SK-N-DZ (cell line): ENCODE results near the gene NRROS. TPM values are rescaled to one million over a fixed set of nuclear protein-coding genes. Genes with fewer than 3 reads are reported as not detected.
"Not testable (repeated sequence)": the region's sequence is repeated elsewhere in the genome, so short reads cannot be mapped to it uniquely, and the experiment has no call there.

Experiments used
- DNase-seq: peaks from one replicate; pipeline ENCODE4 v3.0.0-alpha.2; 2015; ENCODE audit warnings: low spot score
- polyA plus RNA-seq, 2 experiments: library from polyadenylated mRNA; depleted of rRNA; stranded (reverse); fragments of >200 nt; gene quantifications; 2 replicates each; pipeline ENCODE4 v1.2.3, GENCODE V29; 2014

The NRROS gene
- polyA plus RNA-seq (2014; cell fraction: cytosol; rRNA removed), result 0.59 and 1.5 TPM in 2 replicates
- polyA plus RNA-seq (2014; cell fraction: nucleus; rRNA removed), result 0.28 and 1.2 TPM in 2 replicates

DNA sequence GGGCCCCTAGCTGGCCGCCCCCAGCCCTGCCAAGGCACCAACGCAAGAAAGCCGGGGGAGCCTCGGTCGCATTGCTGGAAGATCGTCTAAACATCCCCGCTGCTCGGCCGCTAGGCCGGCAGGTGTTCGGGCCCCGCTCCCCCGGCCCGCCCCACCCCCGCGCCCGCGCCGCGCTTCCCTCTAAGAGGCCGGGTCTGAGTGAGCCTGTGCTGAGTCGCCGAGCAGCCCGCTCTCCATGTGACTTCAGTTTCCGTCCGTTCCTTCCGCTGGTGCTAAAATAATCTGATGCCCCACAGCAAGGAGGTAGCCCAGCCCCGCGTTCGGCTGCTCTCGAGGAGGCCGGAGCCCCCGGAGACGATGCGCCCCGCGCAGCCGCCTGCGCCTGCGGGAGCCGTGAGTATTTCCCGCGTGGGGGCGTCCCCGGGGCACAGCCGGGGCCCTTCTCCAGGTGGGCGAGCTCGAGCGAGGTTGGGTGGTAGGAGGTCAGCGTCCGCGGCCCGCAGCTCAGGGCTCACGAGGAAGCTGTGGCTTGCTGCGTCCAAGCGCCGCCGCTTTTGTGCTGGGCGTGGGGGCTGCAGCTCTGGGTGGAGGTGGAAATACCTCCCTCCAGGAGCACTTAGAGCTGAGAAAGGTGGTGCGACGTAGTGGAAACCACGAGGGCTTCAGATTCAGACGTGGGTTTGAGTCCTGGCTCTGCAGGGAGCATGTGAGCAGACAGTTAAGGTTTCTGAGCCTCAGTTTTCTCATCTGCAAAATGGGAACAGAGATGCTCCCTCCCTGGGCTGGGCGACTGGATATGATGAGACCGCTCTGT lies at the start of gene NRROS:
TSS of gene NRROS (plus strand) at position 212 of the 814 bp plus-strand sequence. CDS start 14,846 bp downstream, outside the sequence.
- peak; percentile 63 for DNase-seq

DNA sequence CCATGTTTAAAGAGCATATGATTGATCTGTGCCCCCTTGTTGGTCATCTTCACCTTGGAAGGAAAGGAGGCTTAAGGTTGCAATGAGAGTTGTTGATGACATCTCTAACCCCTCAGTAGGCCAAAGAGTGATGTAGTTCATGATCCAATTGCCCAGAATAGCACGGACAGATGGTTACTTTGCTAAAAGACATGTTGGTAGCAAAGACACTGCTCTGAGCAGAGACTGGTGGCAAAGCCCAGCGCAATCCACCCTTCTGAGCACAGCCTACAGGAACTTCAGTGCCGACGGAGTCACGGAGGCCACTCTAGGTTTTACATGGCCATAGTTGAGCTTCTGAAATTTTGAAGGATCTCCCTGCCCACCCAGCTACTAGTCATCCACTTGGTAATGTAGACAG lies 49.2 kb upstream of the NRROS start:
- DNase-seq, result no peak

DNA sequence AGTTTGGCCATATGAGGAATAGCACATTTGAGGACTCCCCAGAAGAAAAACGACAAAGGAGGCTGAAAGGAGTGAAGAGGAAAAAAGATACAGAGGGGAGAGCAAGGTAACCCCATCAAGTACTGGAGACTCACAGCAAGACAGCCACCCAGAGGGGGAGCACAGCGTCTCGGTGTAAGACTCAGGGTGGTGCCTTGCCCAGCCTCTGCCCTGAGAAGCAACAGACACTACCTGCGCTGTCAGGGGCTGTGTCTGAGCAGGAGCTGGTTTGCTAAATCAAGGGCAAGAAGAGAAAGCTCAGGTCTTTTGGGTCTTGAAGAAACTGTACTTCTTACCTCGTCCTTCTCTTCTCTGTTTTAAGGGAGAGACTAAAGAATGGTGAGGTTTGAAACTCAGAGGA lies 43.1 kb upstream of the NRROS start:
- no peak for DNase-seq

DNA sequence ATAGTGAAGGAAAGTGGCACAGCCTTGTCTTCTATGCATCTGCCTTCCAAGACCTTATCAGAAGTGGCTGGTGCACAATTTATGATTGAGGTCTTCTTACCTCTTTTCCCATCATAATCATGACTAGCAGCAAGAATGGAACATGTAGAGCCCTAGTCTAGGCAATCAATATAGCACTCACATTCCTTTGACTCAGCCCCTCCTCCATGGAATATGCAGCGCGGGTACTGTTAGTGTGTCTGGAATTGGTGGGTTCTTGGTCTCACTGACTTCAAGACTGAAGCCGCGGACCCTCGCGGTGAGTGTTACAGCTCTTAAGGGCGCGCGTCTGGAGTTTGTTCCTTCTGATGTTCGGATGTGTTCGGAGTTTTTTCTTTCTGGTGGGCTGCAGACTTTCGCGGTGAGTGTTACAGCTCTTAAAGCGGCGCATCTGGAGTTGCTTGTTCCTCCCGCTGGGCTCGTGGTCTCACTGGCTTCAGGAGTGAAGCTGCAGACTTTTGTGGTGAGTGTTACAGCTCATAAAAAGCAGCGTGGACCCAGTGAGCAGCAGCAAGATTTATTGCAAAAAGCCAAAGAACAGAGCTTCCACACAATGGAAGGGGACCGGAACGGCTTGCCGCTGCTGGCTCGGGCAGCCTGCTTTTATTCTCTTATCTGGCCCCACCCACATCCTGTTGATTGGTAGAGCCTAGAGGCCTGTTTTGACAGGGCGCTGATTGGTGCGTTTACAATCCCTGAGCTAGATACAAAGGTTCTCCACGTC lies 41.3 kb upstream of the NRROS start:
- peak; percentile 38 for DNase-seq

DNA sequence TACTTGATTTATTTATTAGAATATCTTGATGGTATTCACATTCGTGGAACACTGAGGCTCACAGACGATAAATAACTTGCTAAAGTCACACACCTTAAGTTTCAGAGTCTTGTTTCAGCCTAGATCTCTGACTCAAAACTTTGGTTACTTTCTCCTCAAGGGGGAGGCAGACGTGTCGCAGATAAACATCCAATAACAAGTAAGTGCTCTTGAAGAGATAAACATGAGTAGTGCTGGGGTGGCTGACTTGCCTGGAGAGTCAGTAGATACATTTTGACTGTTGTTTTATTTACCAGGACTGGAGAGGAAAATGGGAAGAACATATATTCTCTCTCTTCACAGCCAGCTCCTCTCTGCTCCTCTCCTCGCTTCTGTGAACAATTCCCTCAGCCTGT lies 39.8 kb upstream of the NRROS start:
- no peak for DNase-seq

DNA sequence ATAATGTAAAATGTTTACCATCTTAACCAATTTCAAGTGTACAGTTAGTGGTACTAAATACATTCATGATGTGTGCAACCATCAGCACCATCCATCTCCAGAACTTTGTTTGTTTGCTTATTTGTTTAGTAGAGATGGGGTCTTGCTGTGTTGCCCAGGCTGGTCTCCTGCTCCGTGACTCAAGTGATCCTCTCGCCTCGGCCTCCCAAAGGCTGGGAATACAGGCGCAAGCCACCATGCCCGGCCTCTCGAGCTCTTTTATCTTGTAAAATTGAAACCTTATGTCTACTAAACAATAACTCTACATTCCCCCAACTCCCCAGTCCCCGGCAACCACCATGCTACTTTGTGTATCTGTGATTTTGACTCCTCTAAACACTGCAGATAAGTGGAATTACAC lies 39.1 kb upstream of the NRROS start:
- no peak for DNase-seq

DNA sequence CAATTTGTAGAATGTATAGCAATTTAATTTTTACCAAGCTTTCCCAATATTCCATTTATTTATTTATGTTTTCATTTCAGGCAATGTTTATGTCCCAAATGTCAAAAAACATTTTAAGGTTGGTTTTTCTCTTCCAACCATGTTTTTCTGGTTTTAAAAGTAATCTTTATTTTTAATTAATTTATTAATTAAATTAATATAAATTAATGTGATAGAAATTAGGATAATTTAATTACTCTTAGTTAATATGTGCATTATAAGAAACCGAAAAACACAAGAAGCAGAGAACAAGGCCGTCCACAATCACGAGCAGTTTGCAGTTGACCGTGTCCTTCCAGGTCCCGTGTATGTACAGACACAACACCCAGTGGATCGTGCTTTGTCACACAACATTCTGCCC lies 36.8 kb upstream of the NRROS start:
- no peak for DNase-seq

DNA sequence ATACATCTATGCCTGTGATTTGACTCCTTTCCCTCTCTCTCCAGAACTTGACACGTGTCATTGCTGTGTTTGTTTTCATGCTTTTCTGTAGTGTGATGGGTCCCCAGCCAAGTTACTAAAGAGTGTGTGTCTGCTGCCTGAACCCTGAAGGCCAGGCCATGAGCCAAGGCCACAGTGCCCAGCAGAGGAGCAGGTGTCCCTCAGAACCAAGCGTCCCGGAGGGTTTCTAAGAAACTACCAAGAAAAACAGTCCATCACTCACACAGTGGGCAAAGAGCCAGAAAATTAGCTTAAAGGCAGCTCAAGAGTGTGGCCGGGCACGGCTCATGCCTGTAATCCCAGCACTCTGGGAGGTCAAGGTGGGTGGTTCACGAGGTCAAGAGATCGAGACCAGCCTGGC lies 35.8 kb upstream of the NRROS start:
- no peak for DNase-seq

DNA sequence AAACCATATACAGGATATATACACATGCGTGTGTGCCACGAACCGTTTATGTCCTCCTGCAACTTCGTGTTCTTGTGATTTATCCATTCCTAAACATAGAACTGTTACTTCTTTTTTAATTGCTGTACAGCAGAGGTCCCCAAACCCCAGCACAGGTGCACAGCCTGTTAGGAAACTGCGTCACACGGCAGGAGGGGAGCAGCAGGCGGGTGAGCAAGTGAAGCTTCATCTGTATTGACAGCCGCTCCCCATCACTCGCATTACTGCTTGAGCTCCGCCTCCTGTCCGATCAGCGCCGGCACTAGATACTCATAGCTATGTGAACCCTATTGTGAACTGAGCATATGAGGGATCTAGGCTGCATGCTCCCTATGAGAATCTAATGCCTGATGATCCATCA lies 34.9 kb upstream of the NRROS start:
- DNase-seq, result no peak

DNA sequence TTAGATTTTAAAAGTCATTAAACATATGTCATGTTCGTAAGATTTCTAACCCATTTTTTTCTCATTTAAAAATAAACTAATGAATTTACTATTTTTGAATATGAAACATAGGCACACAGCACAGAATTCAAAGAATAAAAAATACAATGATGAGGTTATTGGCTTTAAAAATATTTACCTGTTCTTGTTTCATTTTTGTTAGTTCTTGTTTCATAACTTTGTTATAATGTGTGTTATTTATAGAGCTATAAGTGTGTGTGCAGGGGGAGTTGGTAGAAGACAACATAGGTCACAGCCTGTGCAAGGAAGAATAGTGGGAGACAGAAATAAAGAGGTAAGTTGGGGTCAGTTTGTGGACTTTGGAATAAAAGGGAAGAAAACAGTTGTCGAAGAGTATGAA lies 30.8 kb upstream of the NRROS start:
- no peak for DNase-seq

DNA sequence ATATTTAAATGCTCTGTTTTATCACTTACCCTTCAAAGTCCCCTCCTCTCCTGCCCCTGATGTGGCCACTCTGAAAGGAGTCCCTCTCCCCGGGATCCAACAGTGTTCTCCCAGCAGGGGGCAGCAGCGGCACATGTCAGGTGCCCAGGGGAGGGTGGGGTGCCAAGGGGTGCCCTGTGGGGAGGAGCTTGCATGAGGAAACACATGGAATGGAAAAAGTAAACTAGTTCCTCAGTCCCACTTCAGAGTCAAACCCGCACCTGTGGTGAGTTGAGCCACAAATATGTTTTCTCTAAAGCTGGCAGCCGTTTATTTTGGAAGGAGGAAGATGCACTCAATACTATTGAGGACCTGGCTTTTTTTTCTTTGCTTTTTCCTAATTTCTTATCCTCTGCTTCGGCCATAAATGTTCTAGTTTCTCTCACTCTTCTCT lies 30.1 kb upstream of the NRROS start:
- DNase-seq, result peak; percentile 73

DNA sequence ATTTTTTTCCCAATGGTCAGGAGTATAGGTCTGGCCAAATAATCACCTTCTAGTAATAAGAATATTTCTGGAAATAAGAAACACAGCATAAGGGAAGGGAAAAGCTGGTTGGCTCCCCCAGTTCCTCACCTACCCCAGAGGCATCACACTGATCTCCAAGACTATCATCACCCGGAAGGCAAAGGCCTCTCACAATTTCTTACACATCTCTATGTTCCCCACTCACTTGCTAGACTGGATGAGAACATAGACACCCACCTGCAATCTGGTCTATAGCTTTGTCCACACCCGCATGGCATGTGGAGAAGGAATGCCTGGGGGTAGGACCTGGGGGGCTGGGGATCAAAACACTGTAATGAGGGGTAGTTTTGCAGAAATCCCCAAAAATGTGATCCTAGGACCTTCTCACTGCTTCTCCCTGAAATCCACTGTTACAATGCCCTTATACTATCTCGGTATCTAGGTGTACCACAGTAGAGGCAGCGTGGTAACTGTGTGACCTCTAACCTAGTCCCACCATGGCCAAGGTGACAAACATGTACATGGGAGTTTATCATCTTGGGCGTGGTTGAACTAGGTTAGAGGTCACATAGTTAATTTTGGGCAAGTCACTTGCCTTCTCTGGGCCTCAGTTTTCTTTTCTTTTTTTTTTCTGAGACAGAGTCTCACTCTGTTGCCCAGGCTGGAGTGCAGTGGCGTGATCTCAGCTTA lies 29.5 kb upstream of the NRROS start:
- DNase-seq, result no peak

DNA sequence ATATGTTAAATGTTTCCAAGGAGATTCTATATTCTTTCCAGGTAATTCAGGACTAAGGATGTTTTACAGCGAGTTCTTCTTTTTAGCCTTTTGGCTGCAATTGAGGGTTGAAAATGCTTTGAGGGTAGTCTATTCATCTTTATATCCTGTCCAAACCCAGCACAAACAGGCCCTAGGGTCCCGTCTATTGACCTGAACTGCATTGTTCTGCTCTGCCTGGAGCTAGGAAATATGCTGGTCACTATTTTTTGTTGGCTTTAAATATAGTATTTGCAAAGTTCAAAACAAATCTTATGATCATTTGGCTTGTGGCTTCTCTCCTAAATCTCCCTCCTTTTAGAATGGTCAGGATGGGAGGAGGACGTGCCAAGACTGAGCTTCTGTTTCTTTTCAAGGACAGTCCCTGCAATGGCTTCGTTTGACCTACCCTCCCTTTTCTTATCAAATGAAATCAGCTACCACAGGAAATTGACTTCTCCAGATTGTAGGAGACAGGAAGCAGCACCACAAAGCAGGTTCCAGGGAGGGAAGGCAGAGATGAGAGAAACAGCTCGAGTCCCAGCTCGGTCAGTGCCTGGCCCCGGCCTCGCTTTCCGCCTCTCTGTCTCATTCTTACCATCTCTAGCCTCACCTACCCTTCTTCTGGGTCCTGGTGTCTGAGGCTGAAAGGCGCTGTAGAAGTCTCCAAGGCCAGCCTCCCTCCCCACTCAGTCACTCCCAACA lies 27.6 kb upstream of the NRROS start:
- DNase-seq, result peak; percentile 82

DNA sequence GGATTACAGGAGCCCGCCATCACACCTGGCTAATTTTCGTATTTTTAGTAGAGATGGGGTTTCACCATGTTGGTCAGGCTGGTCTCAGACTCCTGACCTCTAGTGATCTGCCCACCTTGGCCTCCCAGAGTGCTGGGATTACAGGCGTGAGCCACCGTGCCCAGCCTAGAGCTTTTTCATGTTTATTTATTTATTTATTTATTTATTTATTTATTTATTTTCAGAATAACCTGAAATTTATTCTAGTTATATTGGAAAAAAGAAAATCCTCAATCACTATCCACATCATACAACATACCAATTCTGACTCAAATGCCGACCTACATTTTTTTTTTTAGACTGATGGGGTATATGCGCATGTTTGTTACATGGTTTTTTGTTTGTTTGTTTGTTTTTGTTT lies 24.3 kb upstream of the NRROS start:
- not testable (repeated sequence) for DNase-seq

DNA sequence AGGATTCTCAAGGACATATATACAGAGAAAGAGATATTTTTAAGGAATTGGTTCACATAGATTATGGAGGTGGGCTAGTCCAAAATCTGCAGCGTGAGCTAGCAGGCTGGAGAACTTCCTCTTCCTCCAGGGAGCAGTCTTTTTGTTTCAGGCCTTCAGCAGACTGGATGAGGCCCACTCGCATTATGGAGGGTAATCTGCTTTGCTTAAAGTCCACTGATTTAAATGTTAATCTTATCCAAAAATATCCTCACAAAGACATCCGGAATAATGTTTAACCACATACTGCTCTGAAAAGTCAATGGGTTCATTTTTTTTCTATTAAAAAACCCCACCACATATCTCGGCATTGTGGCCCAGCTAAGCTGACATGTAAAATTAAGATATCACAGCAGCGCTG lies 22.2 kb upstream of the NRROS start:
- DNase-seq, result no peak

DNA sequence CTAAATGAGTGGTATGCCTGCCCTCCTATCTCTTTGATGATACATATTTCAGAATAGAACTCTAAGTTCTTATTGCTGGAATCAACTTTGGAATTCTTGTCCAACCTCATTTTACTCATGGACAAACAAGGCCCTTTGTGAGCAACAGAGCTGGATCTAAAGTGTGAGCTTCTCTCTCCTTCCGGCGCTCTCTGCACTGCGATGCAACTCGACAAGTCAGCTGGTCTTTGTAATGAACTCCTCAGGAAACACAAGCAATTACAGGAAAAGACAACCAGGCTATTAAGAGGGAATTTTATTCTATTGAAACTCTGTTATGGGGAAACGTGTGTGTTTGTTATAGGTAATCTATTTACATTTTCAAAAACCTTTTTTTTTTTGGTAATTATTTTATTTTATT lies 20.3 kb upstream of the NRROS start:
- DNase-seq, result peak; percentile 46

DNA sequence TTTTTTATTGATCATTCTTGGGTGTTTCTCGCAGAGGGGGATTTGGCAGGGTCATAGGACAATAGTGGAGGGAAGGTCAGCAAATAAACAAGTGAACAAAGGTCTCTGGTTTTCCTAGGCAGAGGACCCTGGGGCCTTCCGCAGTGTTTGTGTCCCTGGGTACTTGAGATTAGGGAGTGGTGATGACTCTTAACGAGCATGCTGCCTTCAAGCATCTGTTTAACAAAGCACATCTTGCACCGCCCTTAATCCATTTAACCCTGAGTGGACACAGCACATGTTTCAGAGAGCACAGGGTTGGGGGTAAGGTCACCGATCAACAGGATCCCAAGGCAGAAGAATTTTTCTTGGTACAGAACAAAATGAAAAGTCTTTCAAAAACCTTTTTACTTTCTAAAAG lies 19.9 kb upstream of the NRROS start:
- not testable (repeated sequence) for DNase-seq

DNA sequence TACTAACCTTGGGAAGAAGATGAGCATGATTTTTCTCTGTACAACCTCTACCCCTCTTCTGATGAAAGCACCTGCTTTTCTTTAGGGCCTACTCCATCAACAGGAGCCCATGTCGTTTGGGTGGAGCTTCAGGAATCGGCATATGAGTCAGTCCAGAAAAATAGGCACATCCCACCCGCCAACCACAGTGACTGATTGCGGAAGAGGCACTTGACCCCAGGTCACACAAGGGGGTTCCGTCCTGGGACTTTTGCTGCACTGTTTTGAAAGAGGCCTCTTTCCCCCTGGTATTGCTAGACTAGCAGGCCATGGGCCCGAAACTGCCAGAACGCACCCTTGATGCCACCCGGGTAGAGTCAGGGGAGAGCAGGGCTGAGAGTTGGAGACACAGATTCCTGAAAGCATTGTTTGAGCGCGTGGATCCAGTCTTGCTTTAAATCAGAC lies 19.3 kb upstream of the NRROS start:
- peak; percentile 50 for DNase-seq

DNA sequence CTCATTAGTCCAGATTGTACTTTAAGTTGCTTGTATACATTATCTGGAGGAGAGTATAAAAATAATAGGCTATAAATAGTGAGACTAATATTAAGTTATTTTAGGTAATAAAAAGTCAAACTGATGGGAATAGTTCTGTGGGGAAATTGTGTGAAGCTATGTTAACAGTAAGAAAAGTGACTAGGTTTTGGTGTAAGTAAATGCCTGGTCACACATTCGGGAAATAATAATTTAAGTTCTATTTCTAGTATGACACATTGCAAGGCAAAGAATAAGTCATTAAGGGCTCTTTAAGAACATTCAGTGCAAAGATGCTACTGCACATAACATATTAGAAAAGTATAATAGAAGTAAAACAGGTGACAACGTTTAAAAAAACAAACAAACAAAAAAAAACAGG lies 18.8 kb upstream of the NRROS start:
- DNase-seq, result no peak

DNA sequence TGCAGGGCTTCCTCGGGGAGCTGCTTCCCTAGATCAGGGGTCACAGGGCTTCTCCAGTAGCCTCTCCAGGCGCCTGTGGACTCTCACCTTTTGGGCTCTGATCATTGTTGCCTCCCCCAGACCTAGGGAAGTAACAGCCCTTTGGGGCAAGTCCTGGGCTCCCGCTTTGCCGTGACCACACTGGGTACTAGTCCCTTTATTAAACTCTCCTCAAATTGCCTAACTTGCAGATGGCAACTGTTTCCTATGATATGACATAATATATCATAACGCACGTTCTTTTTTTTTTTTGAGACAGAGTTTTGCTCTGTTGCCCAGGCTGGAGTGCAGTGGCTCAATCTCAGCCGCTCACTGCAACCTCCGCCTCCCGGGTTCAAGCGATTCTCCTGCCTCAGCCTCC lies 17.9 kb upstream of the NRROS start:
- no peak for DNase-seq

DNA sequence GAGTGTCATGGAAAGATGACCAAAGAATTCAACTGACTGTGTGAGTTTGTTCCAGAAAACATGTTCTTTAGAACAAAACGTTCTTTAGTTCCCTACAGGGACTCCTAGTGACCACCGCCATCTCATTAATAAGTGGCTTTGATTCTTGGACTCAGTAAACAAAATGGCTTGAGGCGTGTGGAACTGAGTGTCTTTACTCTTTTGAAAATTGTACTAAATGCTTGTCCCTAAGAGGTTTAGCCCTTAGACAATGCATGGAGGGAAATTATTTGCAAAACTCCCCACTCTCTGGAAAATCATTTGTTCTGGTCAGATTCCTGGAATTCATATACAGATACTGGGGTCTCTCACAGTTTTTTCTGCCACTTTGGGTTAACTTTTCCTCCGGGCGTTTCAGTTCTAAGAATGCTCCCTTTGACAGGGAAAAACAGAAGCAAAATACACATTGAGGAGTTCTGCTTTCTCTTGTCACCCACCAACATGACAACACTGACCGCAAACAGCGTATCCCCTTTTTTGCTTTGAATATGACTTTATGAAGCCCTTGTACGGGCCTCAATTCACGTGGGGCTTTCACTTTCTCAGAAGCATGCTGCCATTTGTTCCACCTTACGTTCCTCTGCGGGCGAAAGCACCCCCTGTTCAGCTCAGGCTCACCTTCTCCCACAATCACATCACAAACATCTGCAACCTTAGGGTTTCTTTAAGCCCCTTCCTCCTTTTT lies 15.3 kb upstream of the NRROS start:
- no peak for DNase-seq
